ENCODE measurements around the gene SYDE1. TPM values are rescaled to one million over a fixed set of nuclear protein-coding genes. Genes with fewer than 3 reads are reported as not detected.

The SYDE1 gene, protein sequence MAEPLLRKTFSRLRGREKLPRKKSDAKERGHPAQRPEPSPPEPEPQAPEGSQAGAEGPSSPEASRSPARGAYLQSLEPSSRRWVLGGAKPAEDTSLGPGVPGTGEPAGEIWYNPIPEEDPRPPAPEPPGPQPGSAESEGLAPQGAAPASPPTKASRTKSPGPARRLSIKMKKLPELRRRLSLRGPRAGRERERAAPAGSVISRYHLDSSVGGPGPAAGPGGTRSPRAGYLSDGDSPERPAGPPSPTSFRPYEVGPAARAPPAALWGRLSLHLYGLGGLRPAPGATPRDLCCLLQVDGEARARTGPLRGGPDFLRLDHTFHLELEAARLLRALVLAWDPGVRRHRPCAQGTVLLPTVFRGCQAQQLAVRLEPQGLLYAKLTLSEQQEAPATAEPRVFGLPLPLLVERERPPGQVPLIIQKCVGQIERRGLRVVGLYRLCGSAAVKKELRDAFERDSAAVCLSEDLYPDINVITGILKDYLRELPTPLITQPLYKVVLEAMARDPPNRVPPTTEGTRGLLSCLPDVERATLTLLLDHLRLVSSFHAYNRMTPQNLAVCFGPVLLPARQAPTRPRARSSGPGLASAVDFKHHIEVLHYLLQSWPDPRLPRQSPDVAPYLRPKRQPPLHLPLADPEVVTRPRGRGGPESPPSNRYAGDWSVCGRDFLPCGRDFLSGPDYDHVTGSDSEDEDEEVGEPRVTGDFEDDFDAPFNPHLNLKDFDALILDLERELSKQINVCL
- total RNA-seq = 10 to 100 TPM; 10.9 to 35.2 (median 18.0) TPM

DNA sequence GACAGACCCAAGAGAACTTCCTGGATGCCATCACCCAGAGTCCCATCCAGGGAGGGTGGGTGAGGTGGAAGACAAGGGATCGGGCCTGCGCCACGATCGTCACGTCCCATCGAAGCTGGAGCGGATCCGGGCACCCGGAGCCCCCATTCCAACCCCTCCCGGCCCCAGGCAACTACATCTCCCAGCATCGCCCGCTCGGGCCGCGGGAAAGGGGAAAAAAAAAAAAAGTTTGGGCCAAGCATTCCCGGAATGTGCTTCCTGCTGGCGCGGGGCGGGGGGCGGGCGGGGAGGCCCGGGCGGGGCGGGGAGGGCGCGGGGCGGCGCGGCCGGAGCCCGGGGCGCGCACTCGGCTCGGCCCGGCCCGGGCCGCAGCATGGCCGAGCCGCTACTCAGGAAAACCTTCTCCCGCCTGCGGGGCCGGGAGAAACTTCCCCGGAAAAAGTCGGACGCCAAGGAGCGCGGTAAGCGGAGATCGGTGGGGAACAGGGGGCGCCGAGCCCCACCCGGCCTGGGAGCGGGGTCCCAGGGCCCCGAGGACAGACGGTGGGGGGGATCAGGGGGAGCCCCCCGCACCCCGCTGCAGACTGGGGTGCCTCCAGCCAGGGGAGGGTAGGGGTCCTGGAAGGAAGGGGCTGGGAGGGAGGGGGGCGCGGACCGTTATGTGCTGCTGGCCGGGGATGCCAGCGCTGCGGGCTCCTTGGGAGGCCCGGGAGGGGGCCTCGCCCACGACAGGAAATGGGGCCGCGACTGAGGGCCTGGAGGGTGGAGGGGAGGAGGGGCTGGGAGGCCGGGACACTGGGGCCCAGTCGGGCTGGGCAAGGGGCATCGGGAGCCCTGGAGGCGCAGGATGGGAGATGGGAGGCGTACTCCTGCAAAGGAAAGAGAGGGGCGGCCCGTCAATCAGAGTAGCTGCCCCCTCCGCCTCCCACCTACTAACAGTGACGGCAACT is at the start of gene SYDE1:
TSS of gene SYDE1 (plus strand) at position 341 of the 950 bp plus-strand sequence. CDS start at position 374, 33 bp downstream.
- TF ChIP-seq, protein P1, sequence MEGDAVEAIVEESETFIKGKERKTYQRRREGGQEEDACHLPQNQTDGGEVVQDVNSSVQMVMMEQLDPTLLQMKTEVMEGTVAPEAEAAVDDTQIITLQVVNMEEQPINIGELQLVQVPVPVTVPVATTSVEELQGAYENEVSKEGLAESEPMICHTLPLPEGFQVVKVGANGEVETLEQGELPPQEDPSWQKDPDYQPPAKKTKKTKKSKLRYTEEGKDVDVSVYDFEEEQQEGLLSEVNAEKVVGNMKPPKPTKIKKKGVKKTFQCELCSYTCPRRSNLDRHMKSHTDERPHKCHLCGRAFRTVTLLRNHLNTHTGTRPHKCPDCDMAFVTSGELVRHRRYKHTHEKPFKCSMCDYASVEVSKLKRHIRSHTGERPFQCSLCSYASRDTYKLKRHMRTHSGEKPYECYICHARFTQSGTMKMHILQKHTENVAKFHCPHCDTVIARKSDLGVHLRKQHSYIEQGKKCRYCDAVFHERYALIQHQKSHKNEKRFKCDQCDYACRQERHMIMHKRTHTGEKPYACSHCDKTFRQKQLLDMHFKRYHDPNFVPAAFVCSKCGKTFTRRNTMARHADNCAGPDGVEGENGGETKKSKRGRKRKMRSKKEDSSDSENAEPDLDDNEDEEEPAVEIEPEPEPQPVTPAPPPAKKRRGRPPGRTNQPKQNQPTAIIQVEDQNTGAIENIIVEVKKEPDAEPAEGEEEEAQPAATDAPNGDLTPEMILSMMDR (IDR thresholded peaks at IDR 0.05; ENCODE audit: low read depth) = no peak

DNA sequence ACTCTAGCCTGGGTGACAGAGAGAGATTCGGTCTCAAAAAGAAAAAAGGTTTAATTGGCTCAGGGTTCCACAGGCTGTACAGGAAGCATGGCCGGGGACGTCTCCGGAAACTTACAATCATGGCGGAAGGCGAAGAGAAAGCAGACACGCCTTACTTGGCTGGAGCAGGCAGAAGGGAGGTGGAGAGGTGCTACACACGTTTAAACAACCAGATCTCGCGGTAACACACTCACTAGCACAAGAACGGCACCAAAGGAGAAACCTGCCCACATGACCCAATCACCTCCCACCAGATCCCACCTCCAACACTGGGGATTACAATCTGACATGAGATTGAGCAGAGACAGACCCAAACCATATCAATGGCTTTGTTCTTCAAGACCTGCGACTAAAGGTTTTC is 45.2 kb upstream of the SYDE1 start:
- TF ChIP-seq, protein P1 (IDR thresholded peaks at IDR 0.05; ENCODE audit: low read depth) = no peak

DNA sequence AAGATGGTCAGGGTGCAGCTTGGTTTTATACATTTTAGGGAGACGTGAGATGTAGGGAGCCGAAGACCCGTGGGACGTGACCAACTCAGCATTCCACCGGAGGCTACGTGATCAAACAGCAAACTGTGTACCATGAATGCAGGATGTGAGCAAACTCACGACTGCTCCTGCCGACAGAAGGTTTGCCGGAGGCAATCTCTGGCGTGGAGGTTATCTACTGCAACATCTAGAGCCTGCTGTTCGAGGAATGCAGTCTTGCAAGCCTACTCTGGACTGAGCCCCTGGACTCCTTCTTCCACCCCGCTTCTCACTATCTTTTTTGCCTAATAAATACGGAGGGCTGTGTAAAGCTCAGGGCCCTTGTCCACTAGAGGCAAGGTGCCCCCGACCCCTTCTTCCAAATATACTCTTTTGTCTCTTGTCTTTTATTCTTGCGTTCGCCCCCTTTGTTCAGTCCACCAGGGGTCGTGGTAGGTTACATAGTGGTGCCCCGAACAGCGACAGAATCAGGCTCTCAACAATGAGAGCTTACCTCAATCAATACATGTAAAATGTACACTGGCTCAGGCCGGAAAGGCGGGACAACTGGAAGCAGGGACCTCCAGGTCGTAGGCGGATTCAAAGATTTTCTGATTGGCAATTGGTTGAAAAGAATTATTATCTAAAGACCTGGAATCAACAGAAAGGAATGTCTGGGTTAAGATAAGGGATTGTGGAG is 34.1 kb upstream of the SYDE1 start:
- TF ChIP-seq, protein P1 (IDR thresholded peaks at IDR 0.05; ENCODE audit: low read depth) = no peak

DNA sequence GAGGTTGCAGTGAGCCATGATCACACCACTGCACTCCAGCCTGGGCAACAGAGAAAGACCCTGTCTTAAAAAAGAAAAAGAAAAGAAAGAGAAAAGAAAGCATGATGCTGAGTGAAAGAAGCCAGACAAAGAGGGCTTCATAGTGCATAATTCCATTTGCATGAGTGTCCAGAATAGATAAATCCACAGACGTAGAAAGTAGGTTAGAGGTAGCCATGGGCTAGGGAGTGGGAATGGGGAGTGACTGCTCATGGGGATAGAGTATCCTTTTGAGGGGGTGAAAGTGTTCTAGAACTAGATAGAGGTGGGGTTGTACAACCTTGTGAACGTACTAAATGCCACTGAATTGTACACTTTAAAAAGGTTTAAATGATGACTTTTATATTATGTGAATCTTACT is 32.8 kb upstream of the SYDE1 start:
- TF ChIP-seq, protein P1 (IDR thresholded peaks at IDR 0.05; ENCODE audit: low read depth) = no peak

DNA sequence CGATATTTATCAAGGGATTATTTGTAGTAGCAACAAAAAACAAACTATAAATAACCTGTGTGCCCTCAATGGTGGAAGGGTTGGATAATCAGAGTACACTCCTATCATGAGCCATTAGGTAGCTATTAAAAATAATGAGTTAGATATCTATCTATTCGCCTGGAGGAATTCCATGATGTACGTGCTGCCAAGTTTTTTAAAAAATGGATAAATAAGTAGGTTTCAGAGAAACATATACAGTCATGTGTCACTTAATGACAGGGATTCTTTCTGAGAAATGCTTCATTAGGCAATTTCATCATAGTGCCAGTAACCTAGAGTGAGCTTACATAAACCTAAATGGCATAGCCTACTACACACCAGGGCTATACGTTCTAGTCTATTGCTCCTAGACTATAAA is 31.4 kb upstream of the SYDE1 start:
- TF ChIP-seq, protein P1 (IDR thresholded peaks at IDR 0.05; ENCODE audit: low read depth) = no peak

DNA sequence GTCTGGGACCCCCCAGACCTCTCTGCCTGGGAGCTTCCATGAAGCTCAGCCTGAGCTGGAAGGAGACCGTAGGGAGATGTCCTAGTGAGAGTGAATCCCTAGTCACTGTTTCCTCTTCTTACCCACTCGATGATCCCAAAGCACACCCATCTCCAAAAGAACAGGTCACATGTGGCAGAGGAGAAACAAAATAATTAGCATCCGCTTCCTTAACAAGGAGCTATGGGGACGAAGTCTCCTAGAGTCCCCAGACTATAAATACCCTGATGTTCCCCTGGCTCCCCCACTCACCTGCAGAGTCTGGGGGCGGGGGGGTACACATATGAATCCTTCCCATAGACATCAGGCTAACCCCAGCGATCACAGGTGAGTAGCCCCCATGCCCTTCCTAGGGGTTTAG is 25.3 kb upstream of the SYDE1 start, which contains the start of gene OR1I1:
TSS of gene OR1I1 (plus strand) at position 301 of the 400 bp plus-strand sequence. CDS start 4,855 bp downstream, outside the sequence.
- TF ChIP-seq, protein P1 (IDR thresholded peaks at IDR 0.05; ENCODE audit: low read depth) = no peak

All from subcutaneous adipose tissue (tissue), 4 donors.